PFSK-1 (cell line): ENCODE measurements around the gene SEC16B.

Experiments
- FOXP2 ChIP-seq: optimal IDR thresholded peaks from 2 replicates; pipeline ENCODE3; 2011; ENCODE audit warnings: borderline replicate concordance, control low read depth, inconsistent platforms; ENCODE audit not compliant: insufficient read depth; ENCODE audit errors: extremely low read length, extremely low read depth
- POLR2AphosphoS5 ChIP-seq: IDR thresholded peaks from 2 replicates; pipeline ENCODE4 v1.6.1; 2012; ENCODE audit warnings: low read depth, mild to moderate bottlenecking, control low read depth, low read length, moderate library complexity
- SIN3A ChIP-seq: IDR thresholded peaks from 2 replicates; pipeline ENCODE4 v1.6.1; 2012; ENCODE audit warnings: mild to moderate bottlenecking, low read length, moderate library complexity, borderline replicate concordance; ENCODE audit not compliant: insufficient read depth
- TAF1 ChIP-seq: IDR thresholded peaks from 2 replicates; pipeline ENCODE4 v1.6.1; 2012; ENCODE audit warnings: low read length, control low read depth, borderline replicate concordance; ENCODE audit not compliant: insufficient read depth
- TF ChIP-seq, protein P1 (sequence below), 2 experiments: IDR thresholded peaks; 2 replicates each; pipeline versions ENCODE4 v1.6.1 to v1.8.0; 2011 to 2012; ENCODE audit warnings: low read depth in 2 of 2, low read length in 2 of 2, control low read depth in 1 of 2, inconsistent platforms in 1 of 2, mild to moderate bottlenecking in 1 of 2, moderate library complexity in 1 of 2; ENCODE audit not compliant: insufficient read depth in 1 of 2

Gene SEC16B

DNA sequence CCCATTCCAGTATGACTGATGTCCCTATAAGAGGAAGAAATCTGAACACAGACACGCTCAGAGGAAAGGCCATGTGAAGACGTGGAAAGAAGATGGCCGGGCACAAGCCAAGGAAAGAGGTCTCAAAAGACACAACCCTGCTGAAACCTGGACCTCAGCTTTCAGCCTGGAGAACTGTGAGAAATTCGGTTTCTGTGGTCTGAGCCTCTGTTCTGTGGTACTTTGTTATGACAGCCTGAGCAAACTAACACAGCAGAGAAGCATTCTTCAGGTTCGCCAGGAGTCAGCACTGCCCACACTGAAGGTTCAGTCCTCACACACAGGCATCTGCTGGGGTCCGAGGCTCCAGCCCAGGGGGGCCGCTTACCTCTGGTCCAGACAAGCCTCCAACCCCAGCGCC, 37.7 kb downstream of the SEC16B start:
- TF ChIP-seq, protein P1, sequence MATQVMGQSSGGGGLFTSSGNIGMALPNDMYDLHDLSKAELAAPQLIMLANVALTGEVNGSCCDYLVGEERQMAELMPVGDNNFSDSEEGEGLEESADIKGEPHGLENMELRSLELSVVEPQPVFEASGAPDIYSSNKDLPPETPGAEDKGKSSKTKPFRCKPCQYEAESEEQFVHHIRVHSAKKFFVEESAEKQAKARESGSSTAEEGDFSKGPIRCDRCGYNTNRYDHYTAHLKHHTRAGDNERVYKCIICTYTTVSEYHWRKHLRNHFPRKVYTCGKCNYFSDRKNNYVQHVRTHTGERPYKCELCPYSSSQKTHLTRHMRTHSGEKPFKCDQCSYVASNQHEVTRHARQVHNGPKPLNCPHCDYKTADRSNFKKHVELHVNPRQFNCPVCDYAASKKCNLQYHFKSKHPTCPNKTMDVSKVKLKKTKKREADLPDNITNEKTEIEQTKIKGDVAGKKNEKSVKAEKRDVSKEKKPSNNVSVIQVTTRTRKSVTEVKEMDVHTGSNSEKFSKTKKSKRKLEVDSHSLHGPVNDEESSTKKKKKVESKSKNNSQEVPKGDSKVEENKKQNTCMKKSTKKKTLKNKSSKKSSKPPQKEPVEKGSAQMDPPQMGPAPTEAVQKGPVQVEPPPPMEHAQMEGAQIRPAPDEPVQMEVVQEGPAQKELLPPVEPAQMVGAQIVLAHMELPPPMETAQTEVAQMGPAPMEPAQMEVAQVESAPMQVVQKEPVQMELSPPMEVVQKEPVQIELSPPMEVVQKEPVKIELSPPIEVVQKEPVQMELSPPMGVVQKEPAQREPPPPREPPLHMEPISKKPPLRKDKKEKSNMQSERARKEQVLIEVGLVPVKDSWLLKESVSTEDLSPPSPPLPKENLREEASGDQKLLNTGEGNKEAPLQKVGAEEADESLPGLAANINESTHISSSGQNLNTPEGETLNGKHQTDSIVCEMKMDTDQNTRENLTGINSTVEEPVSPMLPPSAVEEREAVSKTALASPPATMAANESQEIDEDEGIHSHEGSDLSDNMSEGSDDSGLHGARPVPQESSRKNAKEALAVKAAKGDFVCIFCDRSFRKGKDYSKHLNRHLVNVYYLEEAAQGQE (IDR thresholded peaks at IDR 0.05; ENCODE audit: insufficient read depth in 1 of 2, low read depth in 2 of 2, low read length in 2 of 2) = no peak
- TF ChIP-seq TAF1 = no peak
- no peak for TF ChIP-seq SIN3A
- no peak for TF ChIP-seq FOXP2
- no peak for TF ChIP-seq POLR2AphosphoS5

DNA sequence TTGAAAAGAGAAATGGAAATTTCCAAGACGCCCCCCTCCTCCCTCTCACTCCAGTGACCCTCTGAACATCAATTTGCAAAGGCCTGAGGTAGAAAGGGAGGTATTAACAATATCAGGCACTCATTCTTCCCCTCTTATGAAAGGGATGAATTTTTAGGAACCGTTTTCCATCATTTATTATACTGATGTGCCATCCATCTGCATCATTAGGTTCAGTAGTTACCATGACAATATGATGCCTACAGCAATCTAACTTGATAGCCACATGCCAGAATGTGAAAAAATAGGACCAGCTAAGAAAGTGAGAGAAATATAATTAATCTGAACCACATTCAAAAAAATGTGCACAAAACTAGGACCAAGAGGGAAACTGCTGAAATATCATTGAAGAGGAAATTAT, 40.9 kb downstream of the SEC16B start:
- TF ChIP-seq, protein P1 (IDR thresholded peaks at IDR 0.05; ENCODE audit: insufficient read depth in 1 of 2, low read depth in 2 of 2, low read length in 2 of 2) = no peak
- TF ChIP-seq POLR2AphosphoS5 (no peak), TAF1 (no peak), FOXP2 (no peak), SIN3A (no peak)

DNA sequence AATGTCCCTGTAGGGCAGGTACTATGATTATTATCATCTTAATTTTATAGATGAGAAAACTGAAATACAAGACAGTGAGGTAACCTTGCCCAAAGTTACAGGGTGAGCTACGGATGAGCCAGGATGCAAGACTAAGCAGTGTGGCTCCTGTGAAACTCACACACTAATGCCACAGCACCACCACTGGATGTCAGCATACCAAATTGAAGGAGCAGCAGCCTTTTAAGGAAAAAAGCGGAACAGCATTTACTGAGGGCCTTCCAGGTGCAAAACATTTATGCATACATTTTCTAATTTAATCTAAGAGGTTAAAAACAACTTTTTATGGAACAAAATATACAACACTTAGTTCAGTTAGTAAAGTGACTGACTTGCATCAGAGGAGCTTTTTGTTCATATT, 41.7 kb downstream of the SEC16B start:
- TF ChIP-seq SIN3A = no peak
- TF ChIP-seq, protein P1 (IDR thresholded peaks at IDR 0.05; ENCODE audit: insufficient read depth in 1 of 2, low read depth in 2 of 2, low read length in 2 of 2) = no peak
- TF ChIP-seq TAF1 = no peak
- no peak for TF ChIP-seq POLR2AphosphoS5
- no peak for TF ChIP-seq FOXP2

DNA sequence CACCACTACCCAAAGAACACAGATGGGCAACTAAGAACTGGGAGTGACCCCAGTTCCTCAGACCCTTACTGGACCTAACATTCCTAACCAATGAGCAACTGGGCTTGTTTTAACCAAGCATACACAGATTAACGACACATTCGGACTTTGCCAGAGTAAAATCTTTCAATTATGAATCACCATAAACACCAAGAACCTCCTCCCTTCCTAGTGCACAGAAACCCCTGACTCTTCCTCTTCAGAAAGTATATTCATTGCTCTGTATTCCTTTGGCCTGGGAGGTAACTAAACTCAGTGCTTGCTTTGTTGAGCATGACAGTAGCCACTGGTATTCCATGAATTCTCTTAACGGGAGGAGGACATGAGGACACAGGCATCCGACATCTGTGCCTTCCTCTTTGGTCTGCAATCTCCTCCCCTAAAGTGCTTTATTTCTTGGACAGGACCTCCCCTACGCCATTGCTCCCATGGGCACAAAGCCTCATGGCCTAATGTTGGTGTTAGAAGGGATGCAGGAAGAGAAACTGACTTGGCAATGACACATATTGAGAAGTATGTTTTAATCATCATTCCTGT, 42.7 kb downstream of the SEC16B start:
- no peak for TF ChIP-seq TAF1
- TF ChIP-seq FOXP2 = no peak
- no peak for TF ChIP-seq POLR2AphosphoS5
- TF ChIP-seq SIN3A = no peak
- TF ChIP-seq, protein P1 (IDR thresholded peaks at IDR 0.05; ENCODE audit: insufficient read depth in 1 of 2, low read depth in 2 of 2, low read length in 2 of 2) = no peak
